NCI-H226 (cell line): ENCODE data around the gene VRK1.

ENCODE experiments used
- DNase-seq: peaks from one replicate; pipeline ENCODE4 v3.0.0-alpha.2; 2015

The VRK1 gene

GRCh38 chr14:96792003-96792402, 5.2 kb upstream of the VRK1 start:
- no peak for DNase-seq

- no peak for DNase-seq
These were observed 4.6 kb upstream of the VRK1 start for GRCh38 chr14:96792591-96792990.

GRCh38 chr14:96793547-96793946, 3.6 kb upstream of the VRK1 start:
- DNase-seq: no peak

GRCh38 chr14:96795109-96795828, 1.9 kb upstream of the VRK1 start:
- no peak for DNase-seq

- no peak for DNase-seq
These were observed 584 bp downstream of the VRK1 start for GRCh38 chr14:96797582-96798349.

- DNase-seq: no peak
These were observed 1.8 kb downstream of the VRK1 start for GRCh38 chr14:96798956-96799355.

- no peak for DNase-seq
These were observed 2.4 kb downstream of the VRK1 start for GRCh38 chr14:96799489-96800054.

GRCh38 chr14:96801931-96802330, 4.7 kb downstream of the VRK1 start:
- no peak for DNase-seq

- no peak for DNase-seq
These were observed 5.8 kb downstream of the VRK1 start for GRCh38 chr14:96802963-96803362.

GRCh38 chr14:96803958-96804357, 6.8 kb downstream of the VRK1 start:
- DNase-seq: no peak

- no peak for DNase-seq
These were observed 7.7 kb downstream of the VRK1 start for GRCh38 chr14:96804895-96805294.

- no peak for DNase-seq
These were observed 8.8 kb downstream of the VRK1 start for GRCh38 chr14:96805956-96806355.

- DNase-seq: no peak
These were observed 9.7 kb downstream of the VRK1 start for GRCh38 chr14:96806836-96807235.

- DNase-seq: no peak
These were observed 11.6 kb downstream of the VRK1 start for GRCh38 chr14:96808619-96809406.

GRCh38 chr14:96811265-96811664, 14.1 kb downstream of the VRK1 start:
- DNase-seq: peak; percentile 51

GRCh38 chr14:96811985-96812667, 14.9 kb downstream of the VRK1 start:
- no peak for DNase-seq

- DNase-seq: no peak
These were observed 19.1 kb downstream of the VRK1 start for GRCh38 chr14:96816281-96816680.

- no peak for DNase-seq
These were observed 20.8 kb downstream of the VRK1 start for GRCh38 chr14:96817750-96818666.

- no peak for DNase-seq
These were observed 24.3 kb downstream of the VRK1 start for GRCh38 chr14:96821501-96821900.

- no peak for DNase-seq
These were observed 26.5 kb downstream of the VRK1 start for GRCh38 chr14:96823652-96824051.

- DNase-seq: no peak
These were observed 27.1 kb downstream of the VRK1 start for GRCh38 chr14:96824283-96824682.

GRCh38 chr14:96826818-96827217, 29.6 kb downstream of the VRK1 start:
- DNase-seq: no peak
